Activated CD8-positive, alpha-beta memory T cell treated with anti-CD3 and anti-CD28 coated beads, Interleukin-2, amount 10 ng/mL, durations not matched to agents 7 days and 5 days (primary cell): ENCODE results near the gene RCAN2. TPM values are rescaled to one million over a fixed set of nuclear protein-coding genes. Genes with fewer than 3 reads are reported as not detected.
"Not testable (repeated sequence)": the region's sequence is repeated elsewhere in the genome, so short reads cannot be mapped to it uniquely, and the experiment has no call there.

Source experiments
- ATAC-seq: fragments of 150-1000 bp; cut with Tn5 transposase; one replicate; pipeline ENCODE4 v1.10.0; 2021; ENCODE audit warnings: moderate library complexity
- CTCF ChIA-PET: fragments of 350-600 bp; sonication (Branson Sonifier 250); formaldehyde crosslinking; loops from one replicate; lab custom pipeline; 2021; ENCODE audit warnings: antibody characterized with exemption; lab: Charles Lee
- DNase-seq: peaks from one replicate; pipeline ENCODE4 v3.0.0-alpha.2; 2020
- H3K27ac Mint-ChIP-seq: one replicate; pipeline ENCODE4 v1.8.0; 2021; ENCODE audit warnings: mild to moderate bottlenecking, mixed read lengths
- H3K27me3 Mint-ChIP-seq: one replicate; pipeline ENCODE4 v1.8.0; 2021; ENCODE audit warnings: mixed read lengths
- H3K36me3 Mint-ChIP-seq: one replicate; pipeline ENCODE4 v1.8.0; 2021; ENCODE audit warnings: mild to moderate bottlenecking, mixed read lengths
- H3K4me1 Mint-ChIP-seq: one replicate; pipeline ENCODE4 v1.8.0; 2021; ENCODE audit warnings: mixed read lengths
- H3K4me3 Mint-ChIP-seq: one replicate; pipeline ENCODE4 v1.8.0; 2021; ENCODE audit warnings: mild to moderate bottlenecking, moderate library complexity, mixed read lengths
- H3K9me3 Mint-ChIP-seq: one replicate; pipeline ENCODE4 v1.8.0; 2022; ENCODE audit warnings: low read depth, mixed read lengths
- total RNA-seq, 2 experiments: library from RNA; stranded (reverse); gene quantifications; one replicate each; pipeline ENCODE4 v1.2.3, GENCODE V29; 2021

RCAN2 gene
- total RNA-seq, 2 experiments from 2014 or later: 0.91 to 3.4 TPM

DNA sequence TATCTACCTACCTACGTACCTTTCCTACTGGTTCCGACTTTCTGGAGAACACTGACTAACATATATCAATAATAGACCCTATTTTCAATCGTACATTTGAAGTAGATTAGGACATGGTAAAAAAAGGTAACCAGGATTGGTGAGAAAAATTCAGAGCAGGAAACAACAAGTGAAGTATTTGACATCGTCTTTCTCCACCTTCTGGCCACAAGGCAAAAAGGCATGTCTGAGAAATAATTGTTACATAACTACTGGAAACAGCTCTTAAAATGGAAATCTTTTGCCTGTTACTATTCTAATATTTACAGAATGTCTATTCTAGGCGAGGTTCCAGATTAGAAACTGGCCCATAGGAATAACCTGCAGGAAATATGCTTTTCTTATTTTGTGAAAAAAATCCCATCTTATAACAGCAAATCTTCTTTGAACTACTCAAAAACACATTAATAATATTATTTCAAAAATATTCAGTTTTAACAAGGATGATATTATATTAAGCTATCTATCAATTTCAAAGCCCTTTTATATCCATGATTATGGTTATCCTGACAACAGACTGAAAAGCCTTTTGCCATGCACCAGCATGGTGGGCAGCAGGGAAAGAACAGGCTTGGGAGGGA lies 80.8 kb downstream of the RCAN2 start:
- no peaks in the 10 kb centered on the region for H3K36me3 Mint-ChIP-seq
- no peak overlapping the region for H3K27ac Mint-ChIP-seq
- peaks cover 3% of the 10 kb centered on the region for H3K4me1 Mint-ChIP-seq
- H3K9me3 Mint-ChIP-seq: no peaks in the 10 kb centered on the region
- no peak overlapping the region for H3K4me3 Mint-ChIP-seq
- CTCF ChIA-PET: interaction anchor here (0.6 to 5.7 kb wide), 13 partner anchors 8 to 480 kb away, joined by 3 to 42 read pairs (median 4); no protein-coding TSS in a partner anchor
- ATAC-seq: no peak
- DNase-seq: no peak
- H3K27me3 Mint-ChIP-seq: peaks cover 3% of the 10 kb centered on the region

DNA sequence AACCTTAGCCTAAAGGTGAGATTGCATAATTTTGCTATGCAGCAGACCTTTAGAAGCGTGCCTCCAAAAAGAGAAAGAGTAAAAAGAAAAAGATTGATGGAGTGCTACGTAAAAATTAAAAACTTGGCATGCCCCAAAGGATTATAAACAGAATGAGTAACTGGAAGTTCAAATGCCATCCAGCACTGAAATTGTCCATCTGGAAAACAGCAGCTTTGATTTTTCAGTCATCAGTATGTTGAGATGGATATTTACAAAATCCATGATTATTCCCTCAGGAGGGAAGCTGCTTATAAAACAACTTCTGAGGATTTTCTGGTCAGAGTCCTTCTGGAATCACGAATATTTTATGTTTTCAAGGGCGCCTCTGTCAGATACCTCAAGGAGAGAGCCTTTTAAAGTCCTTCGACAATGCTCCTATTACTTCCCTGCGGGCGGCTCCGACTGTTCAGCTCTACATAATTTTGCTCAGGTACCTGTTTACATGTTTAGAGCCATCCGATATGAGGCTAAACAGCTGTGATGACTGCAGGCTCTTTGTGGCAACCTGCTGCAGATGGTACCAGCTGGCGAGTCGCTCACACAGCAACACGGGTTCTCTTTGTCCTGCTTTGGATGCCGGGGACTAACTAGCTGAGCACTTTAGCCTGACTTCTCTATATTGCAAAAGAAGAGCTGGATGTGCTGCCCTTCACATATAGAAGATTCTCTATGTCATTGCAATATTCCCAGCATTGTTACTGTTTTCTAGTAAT lies 83.3 kb downstream of the RCAN2 start:
- DNase-seq: no peak
- no peaks in the 10 kb centered on the region for H3K4me1 Mint-ChIP-seq
- CTCF ChIA-PET: interaction anchor here (0.9 to 3.2 kb wide), 3 partner anchors 187 to 320 kb away, joined by 3 to 16 read pairs (median 4); no protein-coding TSS in a partner anchor
- no peaks in the 10 kb centered on the region for H3K9me3 Mint-ChIP-seq
- no peak overlapping the region for H3K27ac Mint-ChIP-seq
- no peak for ATAC-seq
- no peak overlapping the region for H3K4me3 Mint-ChIP-seq
- H3K27me3 Mint-ChIP-seq: peaks cover 3% of the 10 kb centered on the region
- H3K36me3 Mint-ChIP-seq: no peaks in the 10 kb centered on the region

DNA sequence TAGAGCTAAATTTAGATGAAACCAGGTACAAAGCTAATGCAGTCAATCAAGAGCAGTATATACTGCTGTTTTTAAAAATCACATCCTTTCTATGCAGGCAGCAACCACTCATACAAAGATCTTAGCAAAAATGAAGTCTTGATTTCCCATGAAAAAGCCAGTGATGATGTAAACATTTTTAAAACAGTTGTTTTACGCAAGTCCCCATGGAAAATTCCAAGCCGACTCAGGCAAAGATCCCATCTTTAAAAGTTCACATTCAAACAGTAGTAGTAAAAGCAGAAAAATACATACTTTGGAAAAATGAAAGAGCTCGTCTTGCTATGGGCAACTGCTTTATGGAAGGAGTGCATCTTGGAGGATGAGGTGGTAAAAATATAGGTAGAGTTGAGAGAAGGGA lies 84.0 kb downstream of the RCAN2 start:
- CTCF ChIA-PET: interaction anchor here (0.9 to 3.2 kb wide), 3 partner anchors 185 to 320 kb away, joined by 3 to 16 read pairs (median 3); no protein-coding TSS in a partner anchor
- Mint-ChIP-seq H3K9me3 (no peaks in the 10 kb centered on the region), H3K36me3 (no peaks in the 10 kb centered on the region), H3K4me3 (no peak overlapping the region), H3K27ac (no peak overlapping the region), H3K27me3 (peaks cover 3% of the 10 kb centered on the region), H3K4me1 (no peaks in the 10 kb centered on the region)
- ATAC-seq: no peak
- DNase-seq: no peak

DNA sequence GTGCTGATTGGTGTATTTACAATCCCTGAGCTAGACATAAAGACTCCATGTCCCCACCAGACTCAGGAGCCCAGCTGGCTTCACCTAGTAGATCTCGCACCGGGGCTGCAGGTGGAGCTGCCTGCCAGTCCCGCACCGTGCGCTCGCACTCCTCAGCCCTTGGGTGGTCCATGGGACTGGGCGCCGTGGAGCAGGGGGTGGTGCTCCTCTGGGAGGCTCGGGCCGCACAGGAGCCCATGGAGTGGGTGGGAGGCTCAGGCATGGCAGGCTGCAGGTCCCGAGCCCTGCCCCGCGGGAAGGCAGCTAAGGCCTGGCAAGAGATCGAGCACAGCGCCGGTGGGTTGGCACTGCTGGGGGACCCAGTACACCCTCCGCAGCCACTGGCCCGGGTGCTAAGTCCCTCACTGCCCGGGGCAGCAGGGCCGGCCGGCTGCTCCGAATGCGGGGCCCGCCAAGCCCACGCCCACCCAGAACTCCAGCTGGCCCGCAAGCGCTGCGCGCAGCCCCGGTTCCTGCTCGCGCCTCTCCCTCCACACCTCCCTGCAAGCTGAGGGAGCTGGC lies 85.5 kb downstream of the RCAN2 start:
- not testable (repeated sequence) for ATAC-seq, H3K36me3 Mint-ChIP-seq

DNA sequence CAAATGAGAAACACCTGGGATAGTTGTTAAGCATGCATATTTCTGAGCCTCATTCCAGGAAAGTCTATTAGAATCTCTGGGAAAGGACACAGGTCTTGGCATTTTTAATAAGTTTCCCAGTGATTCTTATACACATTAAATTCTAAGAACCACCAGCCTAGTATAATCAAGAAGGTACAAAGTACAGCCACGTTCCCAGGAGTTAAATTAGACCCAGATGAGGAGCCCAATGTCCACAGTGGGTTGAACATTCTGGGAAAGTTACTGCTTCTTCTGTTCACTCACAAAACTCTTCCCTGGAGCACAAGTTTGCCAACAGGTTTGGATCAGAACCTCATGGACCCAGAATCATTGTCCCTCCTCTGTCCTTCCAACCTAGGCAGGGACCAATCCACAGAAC lies 90.4 kb downstream of the RCAN2 start:
- Mint-ChIP-seq H3K27ac (no peak overlapping the region), H3K36me3 (no peaks in the 10 kb centered on the region), H3K4me3 (no peak overlapping the region), H3K9me3 (no peaks in the 10 kb centered on the region), H3K27me3 (peaks cover 19% of the 10 kb centered on the region), H3K4me1 (no peaks in the 10 kb centered on the region)
- CTCF ChIA-PET: no interaction called here
- ATAC-seq: no peak
- DNase-seq: no peak

More for the DNA sequence above, 85.5 kb downstream of the RCAN2 start:
- not testable (repeated sequence) for H3K27ac Mint-ChIP-seq, DNase-seq, H3K4me1 Mint-ChIP-seq, H3K4me3 Mint-ChIP-seq, H3K9me3 Mint-ChIP-seq, H3K27me3 Mint-ChIP-seq
- CTCF ChIA-PET: interaction anchor here (3.2 kb wide), 1 partner anchor 316 kb away, joined by 16 read pairs; no protein-coding TSS in a partner anchor

DNA sequence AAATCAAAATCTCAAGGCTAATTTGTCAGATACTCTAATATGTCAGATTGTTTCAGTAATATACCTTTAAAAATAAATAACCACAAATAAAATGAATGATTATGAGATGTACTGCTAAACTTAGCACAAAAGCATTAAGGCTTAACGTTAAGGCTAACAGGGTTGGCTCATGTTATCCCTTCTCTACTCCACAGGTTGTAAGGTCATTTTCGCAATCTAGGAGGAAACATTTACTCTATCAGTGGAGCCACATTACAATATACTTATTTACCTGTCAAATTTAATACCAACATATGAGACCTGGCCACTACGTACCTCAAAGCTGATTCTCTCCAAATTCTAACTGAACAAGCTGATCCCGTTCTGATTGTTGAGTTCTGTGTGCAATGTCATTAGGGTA lies 95.7 kb downstream of the RCAN2 start:
- Mint-ChIP-seq H3K9me3 (no peaks in the 10 kb centered on the region), H3K4me3 (no peak overlapping the region), H3K4me1 (no peaks in the 10 kb centered on the region), H3K27me3 (peaks cover 42% of the 10 kb centered on the region), H3K36me3 (no peaks in the 10 kb centered on the region), H3K27ac (no peak overlapping the region)
- DNase-seq (no peak), ATAC-seq (no peak)
- CTCF ChIA-PET: interaction anchor here (1.0 to 1.9 kb wide), 3 partner anchors 14 to 305 kb away, joined by 3 to 4 read pairs (median 3); no protein-coding TSS in a partner anchor

DNA sequence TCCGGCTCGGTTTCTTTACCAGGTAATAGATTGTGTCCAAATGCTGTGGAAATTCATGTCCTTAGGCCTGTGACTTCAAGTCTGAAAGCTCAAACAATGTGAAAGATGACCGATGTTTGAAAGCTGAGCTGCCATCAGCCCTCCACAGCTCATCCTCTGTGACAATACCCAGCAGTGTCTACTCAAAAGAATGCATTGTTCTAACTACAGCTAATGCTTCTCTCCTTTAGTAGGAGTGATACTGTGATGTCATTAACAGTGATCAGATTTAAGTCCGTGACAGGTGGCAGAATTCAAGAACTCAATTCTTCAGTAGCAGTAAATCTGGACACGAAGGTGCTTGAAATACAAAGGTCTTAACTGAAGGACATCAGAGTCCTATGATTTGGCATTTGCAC lies 97.3 kb downstream of the RCAN2 start:
- Mint-ChIP-seq H3K9me3 (no peaks in the 10 kb centered on the region), H3K27me3 (peaks cover 33% of the 10 kb centered on the region), H3K27ac (no peak overlapping the region), H3K36me3 (no peaks in the 10 kb centered on the region), H3K4me3 (no peak overlapping the region), H3K4me1 (no peaks in the 10 kb centered on the region)
- CTCF ChIA-PET: no interaction called here
- ATAC-seq: no peak
- no peak for DNase-seq

DNA sequence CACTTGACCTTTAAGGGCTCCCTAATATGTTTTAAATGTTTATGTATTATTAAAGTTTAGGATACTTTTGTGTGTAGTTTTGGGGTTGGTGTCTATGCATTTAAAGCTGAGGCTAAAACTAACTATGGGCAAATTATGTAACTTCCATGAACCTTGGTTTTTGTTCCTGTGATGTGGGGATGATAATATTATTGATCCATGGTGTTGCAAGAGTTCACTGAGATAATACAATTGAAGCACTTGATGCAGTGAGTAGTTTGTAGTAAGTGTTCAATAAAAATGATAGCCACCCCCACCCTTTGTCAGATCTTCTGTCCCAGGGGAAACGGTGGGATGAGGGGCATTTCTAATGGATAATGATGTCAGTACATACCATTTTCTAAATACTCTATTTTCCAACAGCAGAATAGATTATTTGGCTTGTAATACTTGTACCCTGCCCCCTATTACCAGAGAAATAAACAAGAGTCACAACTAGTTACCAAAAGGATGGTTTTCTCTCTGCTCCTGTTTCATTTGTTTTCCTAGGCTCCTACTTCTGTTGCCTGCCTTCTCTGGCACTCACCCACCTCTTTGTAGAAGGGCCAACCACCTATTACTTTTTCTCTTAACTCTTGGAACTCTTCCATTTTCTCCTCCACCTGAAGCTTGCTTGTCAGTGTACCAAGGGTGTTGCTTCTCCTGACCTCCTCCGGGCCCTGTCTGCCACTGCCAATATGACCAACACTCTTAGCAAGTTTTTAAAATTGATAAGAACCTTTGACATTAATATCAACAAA lies 97.9 kb downstream of the RCAN2 start:
- no peaks in the 10 kb centered on the region for H3K4me1 Mint-ChIP-seq
- CTCF ChIA-PET: no interaction called here
- DNase-seq (no peak), ATAC-seq (no peak)
- H3K4me3 Mint-ChIP-seq: no peak overlapping the region
- H3K27ac Mint-ChIP-seq: no peak overlapping the region
- H3K27me3 Mint-ChIP-seq: peaks cover 31% of the 10 kb centered on the region
- no peaks in the 10 kb centered on the region for H3K36me3 Mint-ChIP-seq
- H3K9me3 Mint-ChIP-seq: no peaks in the 10 kb centered on the region

DNA sequence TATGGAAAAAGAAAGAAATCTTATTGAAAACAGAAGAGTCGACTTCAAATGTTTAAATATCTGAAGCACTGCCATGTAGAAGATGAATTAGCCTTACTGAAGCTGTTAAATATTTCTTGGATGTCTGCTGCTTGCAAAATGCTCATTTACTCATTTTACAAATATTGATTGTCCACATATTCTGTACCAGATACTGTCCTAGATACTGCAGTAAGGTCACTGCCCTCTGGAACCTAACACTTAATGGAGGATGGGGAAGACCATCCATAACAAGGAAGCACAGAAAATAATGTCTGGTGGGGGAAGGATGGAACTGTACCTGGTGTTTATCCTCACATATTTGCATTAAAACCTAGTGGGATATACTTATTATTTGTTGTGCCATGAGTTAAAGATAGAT lies 99.0 kb downstream of the RCAN2 start:
- Mint-ChIP-seq H3K27me3 (peaks cover 31% of the 10 kb centered on the region), H3K9me3 (no peaks in the 10 kb centered on the region), H3K36me3 (no peaks in the 10 kb centered on the region), H3K4me3 (no peak overlapping the region), H3K27ac (no peak overlapping the region), H3K4me1 (no peaks in the 10 kb centered on the region)
- ATAC-seq (no peak), DNase-seq (no peak)
- CTCF ChIA-PET: no interaction called here

DNA sequence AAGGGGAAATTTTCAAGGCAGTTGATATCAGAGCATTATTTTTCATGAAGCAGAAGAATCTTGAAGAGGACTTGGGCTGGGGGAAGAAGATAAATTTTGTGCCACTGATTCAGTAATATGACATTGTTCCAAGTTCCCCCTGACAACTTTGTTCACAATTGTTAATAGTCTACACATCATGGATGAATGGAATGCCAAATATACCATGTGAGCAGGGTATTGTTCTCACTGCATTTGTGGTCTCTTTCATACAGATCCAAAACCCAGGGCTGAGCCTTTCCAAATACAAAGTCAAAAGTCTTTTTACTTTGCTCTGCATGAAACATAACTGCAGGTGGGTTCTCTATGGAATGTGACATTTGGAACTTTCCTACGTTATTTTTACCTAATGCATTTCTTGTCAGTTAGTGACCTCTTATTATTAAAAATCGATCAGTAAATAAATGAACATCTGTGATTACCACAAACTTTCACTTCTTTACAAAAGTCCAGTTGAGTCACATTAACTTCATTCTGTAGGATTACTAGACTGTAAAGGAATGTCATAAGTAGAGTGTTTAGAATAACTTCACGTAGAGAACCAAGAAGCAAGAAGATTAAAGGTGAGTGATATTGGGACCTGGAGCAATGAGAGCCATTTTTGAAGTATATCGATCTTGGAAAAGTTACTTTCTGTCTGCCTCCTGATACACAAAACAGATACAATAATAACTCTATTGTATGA lies 100.9 kb downstream of the RCAN2 start:
- H3K27ac Mint-ChIP-seq: no peak overlapping the region
- H3K4me3 Mint-ChIP-seq: no peak overlapping the region
- no peak for DNase-seq
- CTCF ChIA-PET: no interaction called here
- ATAC-seq: no peak
- peaks cover 30% of the 10 kb centered on the region for H3K27me3 Mint-ChIP-seq
- no peaks in the 10 kb centered on the region for H3K9me3 Mint-ChIP-seq
- H3K4me1 Mint-ChIP-seq: no peaks in the 10 kb centered on the region
- peaks cover 3% of the 10 kb centered on the region for H3K36me3 Mint-ChIP-seq

DNA sequence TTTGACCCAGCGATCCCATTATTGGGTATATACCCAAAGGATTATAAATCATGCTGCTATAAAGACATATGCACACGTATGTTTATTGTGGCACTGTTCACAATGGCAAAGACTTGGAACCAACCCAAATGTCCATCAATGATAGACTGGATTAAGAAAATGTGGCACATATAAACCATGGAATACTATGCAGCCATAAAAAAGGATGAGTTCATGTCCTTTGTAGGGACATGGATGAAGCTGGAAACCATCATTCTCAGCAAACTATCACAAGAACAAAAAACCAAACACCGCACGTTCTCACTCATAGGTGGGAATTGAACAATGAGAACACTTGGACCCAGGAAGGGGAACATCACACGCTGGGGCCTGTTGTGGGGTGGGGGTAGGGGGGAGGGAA lies 103.5 kb downstream of the RCAN2 start:
- ATAC-seq, H3K36me3 Mint-ChIP-seq, H3K4me1 Mint-ChIP-seq, CTCF ChIA-PET, DNase-seq, H3K27ac Mint-ChIP-seq, H3K9me3 Mint-ChIP-seq, H3K4me3 Mint-ChIP-seq: not testable (repeated sequence)
- peaks cover 33% of the 10 kb centered on the region for H3K27me3 Mint-ChIP-seq

DNA sequence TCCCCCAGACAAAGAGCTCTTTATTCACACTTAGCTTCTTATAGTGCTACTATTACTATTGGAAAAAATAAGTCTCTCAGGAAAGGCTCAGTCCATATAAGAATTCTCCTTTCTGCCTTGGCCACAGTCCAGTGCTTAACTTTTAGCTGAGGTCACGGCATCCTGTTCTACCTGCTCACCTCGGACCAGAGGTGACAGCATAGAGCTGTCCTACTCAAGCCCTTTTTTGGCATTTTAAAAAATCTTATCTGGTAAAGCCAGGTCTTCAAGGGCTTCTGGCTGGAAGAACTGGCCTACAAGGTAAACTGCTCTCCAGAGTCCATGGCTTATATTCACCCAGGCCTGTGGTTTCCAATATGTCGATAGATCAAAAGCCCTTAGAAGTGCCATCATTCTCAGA lies 109.7 kb downstream of the RCAN2 start:
- Mint-ChIP-seq H3K4me3 (no peak overlapping the region), H3K27me3 (peaks cover 23% of the 10 kb centered on the region), H3K9me3 (no peaks in the 10 kb centered on the region), H3K27ac (no peak overlapping the region), H3K36me3 (peaks cover 1% of the 10 kb centered on the region), H3K4me1 (peaks cover 9% of the 10 kb centered on the region)
- CTCF ChIA-PET: interaction anchor here (1.2 kb wide), 1 partner anchor 15 kb away, joined by 3 read pairs; no protein-coding TSS in a partner anchor
- ATAC-seq (no peak), DNase-seq (no peak)
